Gastroesophageal sphincter (tissue), 3 donors: ENCODE data around the gene LRCH2.

Experiments used
- POLR2A ChIP-seq, 2 donors: fragments of 450-650 bp; IDR thresholded peaks; one replicate each; pipeline ENCODE4 v1.6.1; 2017; ENCODE audit warnings: antibody characterized with exemption in 2 of 2, mild to moderate bottlenecking in 2 of 2, moderate library complexity in 1 of 2
- POLR2AphosphoS5 ChIP-seq: sonication (generic); formaldehyde crosslinking; IDR thresholded peaks from one replicate; pipeline ENCODE4 v1.6.1; 2017; ENCODE audit warnings: antibody characterized with exemption
- TF ChIP-seq, protein P1 (sequence below), 4 experiments: fragments of 200-600 bp in 2 of 4; fragments of 450-650 bp in 2 of 4; sonication (generic) in 1 of 4; IDR thresholded peaks; one replicate each; pipeline ENCODE4 v1.5.1; 2017 to 2019; ENCODE audit warnings: antibody characterized with exemption in 4 of 4, mild to moderate bottlenecking in 2 of 4, moderate library complexity in 2 of 4

DNA sequence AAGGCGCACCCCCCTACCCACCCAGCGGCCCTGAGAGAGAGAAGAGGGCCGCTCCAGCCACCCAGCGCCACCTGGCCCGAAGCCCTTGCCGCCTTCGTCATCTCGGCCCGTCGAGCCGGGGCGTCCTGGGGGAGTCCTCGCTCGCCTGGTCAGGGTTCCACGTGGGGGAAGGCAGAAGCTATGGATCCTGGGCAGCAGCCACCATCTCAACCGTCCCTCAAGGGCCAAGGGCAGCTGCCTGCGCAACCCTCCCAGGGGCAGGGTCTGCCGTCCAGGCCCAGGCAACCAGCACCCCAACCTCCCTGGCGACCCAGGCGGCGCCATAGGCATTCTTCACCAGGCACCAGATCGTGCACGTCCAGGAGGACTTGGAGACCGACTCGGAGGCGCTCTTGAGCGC lies 165.0 kb downstream of the LRCH2 start:
- TF ChIP-seq, protein P1, sequence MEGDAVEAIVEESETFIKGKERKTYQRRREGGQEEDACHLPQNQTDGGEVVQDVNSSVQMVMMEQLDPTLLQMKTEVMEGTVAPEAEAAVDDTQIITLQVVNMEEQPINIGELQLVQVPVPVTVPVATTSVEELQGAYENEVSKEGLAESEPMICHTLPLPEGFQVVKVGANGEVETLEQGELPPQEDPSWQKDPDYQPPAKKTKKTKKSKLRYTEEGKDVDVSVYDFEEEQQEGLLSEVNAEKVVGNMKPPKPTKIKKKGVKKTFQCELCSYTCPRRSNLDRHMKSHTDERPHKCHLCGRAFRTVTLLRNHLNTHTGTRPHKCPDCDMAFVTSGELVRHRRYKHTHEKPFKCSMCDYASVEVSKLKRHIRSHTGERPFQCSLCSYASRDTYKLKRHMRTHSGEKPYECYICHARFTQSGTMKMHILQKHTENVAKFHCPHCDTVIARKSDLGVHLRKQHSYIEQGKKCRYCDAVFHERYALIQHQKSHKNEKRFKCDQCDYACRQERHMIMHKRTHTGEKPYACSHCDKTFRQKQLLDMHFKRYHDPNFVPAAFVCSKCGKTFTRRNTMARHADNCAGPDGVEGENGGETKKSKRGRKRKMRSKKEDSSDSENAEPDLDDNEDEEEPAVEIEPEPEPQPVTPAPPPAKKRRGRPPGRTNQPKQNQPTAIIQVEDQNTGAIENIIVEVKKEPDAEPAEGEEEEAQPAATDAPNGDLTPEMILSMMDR (IDR thresholded peaks at IDR 0.05): no peak
- TF ChIP-seq POLR2A (IDR thresholded peaks at IDR 0.05) (no peak), POLR2AphosphoS5 (no peak)
